H9 (cell line): ENCODE results near the gene MGAT2. TPM values are rescaled to one million over a fixed set of nuclear protein-coding genes. Genes with fewer than 3 reads are reported as not detected.

Experiments
- DNase-seq: peaks from one replicate; pipeline ENCODE4 v3.0.0-alpha.2; 2017
- H2AFZ ChIP-seq: one replicate; pipeline ENCODE4 v1.6.1; 2013; ENCODE audit warnings: mild to moderate bottlenecking, low read length, control low read depth, moderate library complexity
- H2AK5ac ChIP-seq: 2 replicates; pipeline ENCODE4 v1.6.1; 2013; ENCODE audit warnings: low read length, control low read depth, mixed read lengths; ENCODE audit not compliant: insufficient read length
- H2BK120ac ChIP-seq: one replicate; pipeline ENCODE4 v1.6.1; 2013; ENCODE audit warnings: low read depth, mild to moderate bottlenecking, low read length, control low read depth, inconsistent platforms; ENCODE audit not compliant: poor library complexity, severe bottlenecking
- H2BK12ac ChIP-seq: 2 replicates; pipeline ENCODE4 v1.6.1; 2013; ENCODE audit warnings: low read length, control low read depth, mixed read lengths, low read depth; ENCODE audit not compliant: insufficient read length
- H2BK15ac ChIP-seq: 2 replicates; pipeline ENCODE4 v1.6.1; 2013; ENCODE audit warnings: low read depth, low read length, control low read depth
- H2BK20ac ChIP-seq: one replicate; pipeline ENCODE4 v1.6.1; 2013; ENCODE audit warnings: low read depth, mild to moderate bottlenecking, low read length, control low read depth, inconsistent platforms; ENCODE audit not compliant: poor library complexity, severe bottlenecking
- H2BK5ac ChIP-seq: 2 replicates; pipeline ENCODE4 v1.6.1; 2013; ENCODE audit warnings: low read length, control low read depth, mixed read lengths; ENCODE audit not compliant: insufficient read length
- H3K14ac ChIP-seq: 2 replicates; pipeline ENCODE4 v1.6.1; 2013; ENCODE audit warnings: low read length, control low read depth; ENCODE audit not compliant: insufficient read depth
- H3K18ac ChIP-seq: 2 replicates; pipeline ENCODE4 v1.6.1; 2013; ENCODE audit warnings: low read depth, mild to moderate bottlenecking, mixed read lengths, low read length, control low read depth; ENCODE audit not compliant: insufficient read length
- H3K23ac ChIP-seq: 2 replicates; pipeline ENCODE4 v1.6.1; 2013; ENCODE audit warnings: low read length, control low read depth, mixed read lengths, low read depth; ENCODE audit not compliant: insufficient read length
- H3K23me2 ChIP-seq: 2 replicates; pipeline ENCODE4 v1.6.1; 2013; ENCODE audit warnings: low read depth, mild to moderate bottlenecking, mixed read lengths, low read length, control low read depth; ENCODE audit not compliant: insufficient read length, poor library complexity, severe bottlenecking
- H3K27ac ChIP-seq: 2 replicates; pipeline ENCODE4 v1.5.1; 2013; ENCODE audit warnings: low read length, control low read depth, mixed read lengths, low read depth; ENCODE audit not compliant: insufficient read length
- H3K27me3 ChIP-seq: 2 replicates; pipeline ENCODE4 v1.6.1; 2013; ENCODE audit warnings: low read length, control low read depth, inconsistent platforms; ENCODE audit not compliant: insufficient read depth
- H3K4ac ChIP-seq: 2 replicates; pipeline ENCODE4 v1.6.1; 2013; ENCODE audit warnings: low read depth, mild to moderate bottlenecking, control low read depth, inconsistent platforms, low read length, moderate library complexity
- H3K4me1 ChIP-seq: 2 replicates; pipeline ENCODE4 v1.6.1; 2013; ENCODE audit warnings: low read length, control low read depth, inconsistent platforms; ENCODE audit not compliant: insufficient read depth
- H3K4me2 ChIP-seq: 2 replicates; pipeline ENCODE4 v1.6.1; 2013; ENCODE audit warnings: low read length, control low read depth, mixed read lengths; ENCODE audit not compliant: insufficient read length, insufficient read depth
- H3K56ac ChIP-seq: 2 replicates; pipeline ENCODE4 v1.6.1; 2013; ENCODE audit warnings: low read depth, mild to moderate bottlenecking, mixed read lengths, low read length, control low read depth; ENCODE audit not compliant: insufficient read length
- H3K79me1 ChIP-seq: 2 replicates; pipeline ENCODE4 v1.6.1; 2013; ENCODE audit warnings: low read depth, mild to moderate bottlenecking, moderate library complexity, low read length, control low read depth, inconsistent platforms; ENCODE audit not compliant: insufficient read depth, poor library complexity, severe bottlenecking
- H3K79me2 ChIP-seq: 2 replicates; pipeline ENCODE4 v1.6.1; 2013; ENCODE audit warnings: low read length, control low read depth, inconsistent platforms; ENCODE audit not compliant: insufficient read depth
- H3K9ac ChIP-seq: 2 replicates; pipeline ENCODE4 v1.6.1; 2013; ENCODE audit warnings: low read length, control low read depth, mixed read lengths; ENCODE audit not compliant: insufficient read length; ENCODE audit errors: extremely low read depth
- H3K9me3 ChIP-seq: one replicate; pipeline ENCODE4 v1.6.1; 2013; ENCODE audit warnings: low read depth, low read length, inconsistent platforms; ENCODE audit not compliant: control insufficient read depth
- H3T11ph ChIP-seq: one replicate; pipeline ENCODE4 v1.6.1; 2013; ENCODE audit warnings: mild to moderate bottlenecking, low read length, control low read depth, inconsistent platforms
- H4K20me1 ChIP-seq: one replicate; pipeline ENCODE4 v1.6.1; 2013; ENCODE audit not compliant: control insufficient read depth, insufficient read length, insufficient read depth
- H4K5ac ChIP-seq: 2 replicates; pipeline ENCODE4 v1.6.1; 2013; ENCODE audit warnings: low read depth, mild to moderate bottlenecking, mixed read lengths, low read length, control low read depth; ENCODE audit not compliant: insufficient read length
- H4K8ac ChIP-seq: replicated peaks from 2 replicates; pipeline ENCODE4 v1.6.1; 2013; ENCODE audit warnings: low read length, control low read depth, mixed read lengths, low read depth; ENCODE audit not compliant: insufficient read length
- H4K91ac ChIP-seq: 2 replicates; pipeline ENCODE4 v1.6.1; 2013; ENCODE audit warnings: low read depth, mild to moderate bottlenecking, moderate library complexity, mixed read lengths, low read length, control low read depth; ENCODE audit not compliant: insufficient read length
- H3K27ac Mint-ChIP-seq, 3 experiments: 2 replicates in 2 of 3; 3 replicates in 1 of 3; pipeline ENCODE4 v1.8.0; 2020 to 2021; ENCODE audit warnings: mixed read lengths in 3 of 3, mild to moderate bottlenecking in 1 of 3, moderate library complexity in 1 of 3
- H3K27me3 Mint-ChIP-seq: 2 replicates; pipeline ENCODE4 v1.8.0; 2021; ENCODE audit warnings: low read depth, mild to moderate bottlenecking, moderate library complexity, mixed read lengths
- H3K36me3 Mint-ChIP-seq, 3 experiments: 2 replicates in 2 of 3; 3 replicates in 1 of 3; pipeline ENCODE4 v1.8.0; 2020 to 2021; ENCODE audit warnings: low read depth in 3 of 3, mixed read lengths in 3 of 3; ENCODE audit not compliant: insufficient read depth in 1 of 3
- H3K4me1 Mint-ChIP-seq, 2 experiments: 2 replicates each; pipeline ENCODE4 v1.8.0; 2020; ENCODE audit warnings: mixed read lengths in 2 of 2
- H3K4me3 Mint-ChIP-seq, 2 experiments: 2 replicates in 1 of 2; 3 replicates in 1 of 2; pipeline ENCODE4 v1.8.0; 2020 to 2021; ENCODE audit warnings: mild to moderate bottlenecking in 2 of 2, mixed read lengths in 2 of 2, moderate library complexity in 1 of 2
- H3K9me3 Mint-ChIP-seq, 2 experiments: 2 replicates in 1 of 2; 3 replicates in 1 of 2; pipeline ENCODE4 v1.8.0; 2020; ENCODE audit warnings: mild to moderate bottlenecking in 2 of 2, mixed read lengths in 2 of 2, moderate library complexity in 1 of 2
- WGBS: extraction: QIAGEN DNeasy Blood & Tissue Kit; methylation state at CpG from one replicate; pipeline ENCODE4 v1.1.7; 2013; ENCODE audit warnings: missing lambda C conversion rate, low lambda C conversion rate, mixed read lengths; ENCODE audit not compliant: insufficient read length; ENCODE audit errors: extremely low coverage; 5-methylcytosine and 5-hydroxymethylcytosine counted together
- total RNA-seq: library from RNA; stranded (reverse); gene quantifications from 2 replicates; pipeline ENCODE4 v1.2.1, GENCODE V29; 2021
- TF ChIP-seq, protein P1 (sequence below): fragments of 200-600 bp; sonication (generic); conservative IDR thresholded peaks from 3 replicates; pipeline ENCODE4 v1.8.0; 2021; ENCODE audit warnings: antibody characterized with exemption, mild to moderate bottlenecking

The MGAT2 gene
- total RNA-seq, 1 experiment from 2014 or later, result 24.5 TPM

- DNase-seq, result no peak
- no peaks in the 10 kb centered on the region for H3K79me2 ChIP-seq
- TF ChIP-seq, protein P1, sequence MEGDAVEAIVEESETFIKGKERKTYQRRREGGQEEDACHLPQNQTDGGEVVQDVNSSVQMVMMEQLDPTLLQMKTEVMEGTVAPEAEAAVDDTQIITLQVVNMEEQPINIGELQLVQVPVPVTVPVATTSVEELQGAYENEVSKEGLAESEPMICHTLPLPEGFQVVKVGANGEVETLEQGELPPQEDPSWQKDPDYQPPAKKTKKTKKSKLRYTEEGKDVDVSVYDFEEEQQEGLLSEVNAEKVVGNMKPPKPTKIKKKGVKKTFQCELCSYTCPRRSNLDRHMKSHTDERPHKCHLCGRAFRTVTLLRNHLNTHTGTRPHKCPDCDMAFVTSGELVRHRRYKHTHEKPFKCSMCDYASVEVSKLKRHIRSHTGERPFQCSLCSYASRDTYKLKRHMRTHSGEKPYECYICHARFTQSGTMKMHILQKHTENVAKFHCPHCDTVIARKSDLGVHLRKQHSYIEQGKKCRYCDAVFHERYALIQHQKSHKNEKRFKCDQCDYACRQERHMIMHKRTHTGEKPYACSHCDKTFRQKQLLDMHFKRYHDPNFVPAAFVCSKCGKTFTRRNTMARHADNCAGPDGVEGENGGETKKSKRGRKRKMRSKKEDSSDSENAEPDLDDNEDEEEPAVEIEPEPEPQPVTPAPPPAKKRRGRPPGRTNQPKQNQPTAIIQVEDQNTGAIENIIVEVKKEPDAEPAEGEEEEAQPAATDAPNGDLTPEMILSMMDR, result no peak
- no peaks in the 10 kb centered on the region for H3K9me3 ChIP-seq
- no peak overlapping the region for H2BK15ac ChIP-seq
- H2BK5ac ChIP-seq, result no peak overlapping the region
- H3K14ac ChIP-seq, result no peak overlapping the region
- no peak overlapping the region for H2BK20ac ChIP-seq
- Mint-ChIP-seq H3K36me3 (no peaks in the 10 kb centered on the region; a peak in 1 of 7 replicates), H3K4me3 (no peak overlapping the region), H3K27me3 (peaks cover 4% of the 10 kb centered on the region), H3K4me1 (peaks cover 4 to 9% of the 10 kb centered on the region in 2 experiments; a peak in 2 of 4 replicates), H3K27ac (no peak overlapping the region), H3K9me3 (no peaks in the 10 kb centered on the region)
- WGBS, result no CpG with 5 or more reads among the region's 3 CpGs
- no peak overlapping the region for H3K4me2 ChIP-seq
- H2AK5ac ChIP-seq, result no peak overlapping the region
- H3K23ac ChIP-seq, result no peak overlapping the region
- H4K91ac ChIP-seq, result no peak overlapping the region
- no peak overlapping the region for H3K18ac ChIP-seq
- H3K9ac ChIP-seq, result no peak overlapping the region
- H2BK120ac ChIP-seq, result no peak overlapping the region
- no peak overlapping the region for H4K8ac ChIP-seq
- H3T11ph ChIP-seq, result no peak overlapping the region
- peaks cover 6% of the 10 kb centered on the region for H3K23me2 ChIP-seq
- no peak overlapping the region for H3K56ac ChIP-seq
- H3K79me1 ChIP-seq, result no peaks in the 10 kb centered on the region
- H3K4ac ChIP-seq, result no peak overlapping the region
- H3K27ac ChIP-seq, result no peak overlapping the region
- H4K5ac ChIP-seq, result no peak overlapping the region
- H4K20me1 ChIP-seq, result no peaks in the 10 kb centered on the region
- no peaks in the 10 kb centered on the region for H3K27me3 ChIP-seq
- no peak overlapping the region for H2AFZ ChIP-seq
- H2BK12ac ChIP-seq, result no peak overlapping the region
- no peaks in the 10 kb centered on the region for H3K4me1 ChIP-seq
Measured at GRCh38 chr14:49593016-49593415, 27.6 kb upstream of the MGAT2 start.
